HCT116 (cell line): ENCODE data around the gene CHRD.

ENCODE experiments used
- EGR1 ChIP-seq: IDR thresholded peaks from 2 replicates; pipeline ENCODE4 v1.6.1; 2012; ENCODE audit warnings: low read depth
- EZH2 ChIP-seq: fragments of 200-600 bp; sonication (generic); IDR thresholded peaks from 2 replicates; pipeline ENCODE4 v1.6.1; 2017; ENCODE audit warnings: antibody characterized with exemption, mixed run types
- JUND ChIP-seq: IDR thresholded peaks from 2 replicates; pipeline ENCODE4 v1.6.1; 2012
- POLR2A ChIP-seq: IDR thresholded peaks from 2 replicates; pipeline ENCODE4 v1.7.0; 2011; ENCODE audit warnings: borderline replicate concordance; ENCODE audit not compliant: insufficient read depth, insufficient read length; ENCODE audit errors: extremely low read depth
- ZFX ChIP-seq: fragments of 450-650 bp; IDR thresholded peaks from 2 replicates; pipeline ENCODE4 v1.6.1; 2017
- TF ChIP-seq, protein P1 (sequence below), 3 experiments: fragments of 200-600 bp in 1 of 3; sonication (generic) in 1 of 3; IDR thresholded peaks in 2 of 3; conservative IDR thresholded peaks in 1 of 3; 2 replicates each; pipeline ENCODE4 v1.5.1; 2012 to 2017; ENCODE audit warnings: low read depth in 2 of 3, low read length in 2 of 3, antibody characterized with exemption in 1 of 3, borderline replicate concordance in 1 of 3, control low read depth in 1 of 3, mild to moderate bottlenecking in 1 of 3, mixed read lengths in 1 of 3, mixed run types in 1 of 3, moderate library complexity in 1 of 3; ENCODE audit not compliant: insufficient read depth in 1 of 3
- TF ChIP-seq, protein P2 (sequence below): IDR thresholded peaks from 2 replicates; pipeline ENCODE4 v1.6.1; 2011; ENCODE audit warnings: mild to moderate bottlenecking, low read length, moderate library complexity; ENCODE audit not compliant: insufficient replicate concordance; ENCODE audit errors: extremely low read depth

DNA sequence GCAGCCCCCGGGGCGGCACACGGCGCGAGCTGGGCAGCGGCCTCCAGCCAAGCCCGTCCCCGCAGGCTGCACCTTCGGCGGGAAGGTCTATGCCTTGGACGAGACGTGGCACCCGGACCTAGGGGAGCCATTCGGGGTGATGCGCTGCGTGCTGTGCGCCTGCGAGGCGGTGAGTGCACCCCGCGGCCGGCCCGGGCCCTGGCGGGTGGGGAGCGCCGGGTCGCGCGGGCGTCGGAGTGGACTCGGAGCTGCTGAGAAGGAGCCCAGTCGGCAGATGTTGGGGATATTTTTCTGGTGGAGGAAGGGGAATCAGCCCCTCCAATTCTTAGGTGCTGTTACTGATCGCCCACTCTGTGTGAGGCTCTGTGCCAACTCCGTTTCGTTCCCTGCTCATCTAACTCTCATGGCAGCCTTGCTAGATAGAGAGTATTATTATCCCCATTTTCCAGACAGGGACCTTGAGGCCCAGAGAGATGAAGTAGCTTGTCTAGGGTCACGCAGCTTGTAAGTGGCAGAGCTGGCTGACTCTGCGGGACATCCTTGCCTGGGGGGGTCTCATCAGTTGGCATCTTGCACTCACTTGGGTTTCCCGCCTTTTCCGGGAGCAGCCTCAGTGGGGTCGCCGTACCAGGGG, 890 bp downstream of the CHRD start:
- TF ChIP-seq, protein P1, sequence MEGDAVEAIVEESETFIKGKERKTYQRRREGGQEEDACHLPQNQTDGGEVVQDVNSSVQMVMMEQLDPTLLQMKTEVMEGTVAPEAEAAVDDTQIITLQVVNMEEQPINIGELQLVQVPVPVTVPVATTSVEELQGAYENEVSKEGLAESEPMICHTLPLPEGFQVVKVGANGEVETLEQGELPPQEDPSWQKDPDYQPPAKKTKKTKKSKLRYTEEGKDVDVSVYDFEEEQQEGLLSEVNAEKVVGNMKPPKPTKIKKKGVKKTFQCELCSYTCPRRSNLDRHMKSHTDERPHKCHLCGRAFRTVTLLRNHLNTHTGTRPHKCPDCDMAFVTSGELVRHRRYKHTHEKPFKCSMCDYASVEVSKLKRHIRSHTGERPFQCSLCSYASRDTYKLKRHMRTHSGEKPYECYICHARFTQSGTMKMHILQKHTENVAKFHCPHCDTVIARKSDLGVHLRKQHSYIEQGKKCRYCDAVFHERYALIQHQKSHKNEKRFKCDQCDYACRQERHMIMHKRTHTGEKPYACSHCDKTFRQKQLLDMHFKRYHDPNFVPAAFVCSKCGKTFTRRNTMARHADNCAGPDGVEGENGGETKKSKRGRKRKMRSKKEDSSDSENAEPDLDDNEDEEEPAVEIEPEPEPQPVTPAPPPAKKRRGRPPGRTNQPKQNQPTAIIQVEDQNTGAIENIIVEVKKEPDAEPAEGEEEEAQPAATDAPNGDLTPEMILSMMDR (IDR thresholded peaks at IDR 0.05 in 2 of 3, conservative IDR thresholded peaks at IDR 0.05 in 1 of 3; ENCODE audit: borderline replicate concordance in 1 of 3, insufficient read depth in 1 of 3, low read depth in 2 of 3, low read length in 2 of 3) = no peak
- TF ChIP-seq POLR2A (no peak), EGR1 (no peak), EZH2 (no peak), JUND (no peak), ZFX (no peak)
- TF ChIP-seq, protein P2, sequence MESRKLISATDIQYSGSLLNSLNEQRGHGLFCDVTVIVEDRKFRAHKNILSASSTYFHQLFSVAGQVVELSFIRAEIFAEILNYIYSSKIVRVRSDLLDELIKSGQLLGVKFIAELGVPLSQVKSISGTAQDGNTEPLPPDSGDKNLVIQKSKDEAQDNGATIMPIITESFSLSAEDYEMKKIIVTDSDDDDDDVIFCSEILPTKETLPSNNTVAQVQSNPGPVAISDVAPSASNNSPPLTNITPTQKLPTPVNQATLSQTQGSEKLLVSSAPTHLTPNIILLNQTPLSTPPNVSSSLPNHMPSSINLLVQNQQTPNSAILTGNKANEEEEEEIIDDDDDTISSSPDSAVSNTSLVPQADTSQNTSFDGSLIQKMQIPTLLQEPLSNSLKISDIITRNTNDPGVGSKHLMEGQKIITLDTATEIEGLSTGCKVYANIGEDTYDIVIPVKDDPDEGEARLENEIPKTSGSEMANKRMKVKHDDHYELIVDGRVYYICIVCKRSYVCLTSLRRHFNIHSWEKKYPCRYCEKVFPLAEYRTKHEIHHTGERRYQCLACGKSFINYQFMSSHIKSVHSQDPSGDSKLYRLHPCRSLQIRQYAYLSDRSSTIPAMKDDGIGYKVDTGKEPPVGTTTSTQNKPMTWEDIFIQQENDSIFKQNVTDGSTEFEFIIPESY = no peak
